Activated CD4-positive, alpha-beta memory T cell treated with anti-CD3 and anti-CD28 coated beads, Interleukin-2, amount 10 ng/mL, durations not matched to agents 7 days and 5 days (primary cell): ENCODE data around the gene BBX. TPM values are rescaled to one million over a fixed set of nuclear protein-coding genes. Genes with fewer than 3 reads are reported as not detected.

Experiments used
- CTCF ChIA-PET: fragments of 350-600 bp; sonication (Branson Sonifier 250); formaldehyde crosslinking; loops from one replicate; lab custom pipeline; 2021; ENCODE audit warnings: antibody characterized with exemption, inconsistent platforms; lab: Charles Lee
- POLR2A ChIA-PET: fragments of 350-600 bp; sonication (Branson Sonifier 250); formaldehyde crosslinking; loops from one replicate; lab custom pipeline; 2021; ENCODE audit warnings: antibody characterized with exemption; lab: Charles Lee
- DNase-seq: peaks from one replicate; pipeline ENCODE4 v3.0.0-alpha.2; 2020
- H3K27ac Mint-ChIP-seq: one replicate; pipeline ENCODE4 v1.8.0; 2021; ENCODE audit warnings: mild to moderate bottlenecking, mixed read lengths
- H3K27me3 Mint-ChIP-seq: one replicate; pipeline ENCODE4 v1.8.0; 2021; ENCODE audit warnings: mixed read lengths
- H3K36me3 Mint-ChIP-seq: one replicate; pipeline ENCODE4 v1.8.0; 2021; ENCODE audit warnings: low read depth, mixed read lengths
- H3K4me1 Mint-ChIP-seq: one replicate; pipeline ENCODE4 v1.8.0; 2021; ENCODE audit warnings: mixed read lengths
- H3K4me3 Mint-ChIP-seq: one replicate; pipeline ENCODE4 v1.8.0; 2021; ENCODE audit warnings: mild to moderate bottlenecking, mixed read lengths
- H3K9me3 Mint-ChIP-seq: one replicate; pipeline ENCODE4 v1.8.0; 2021; ENCODE audit warnings: mixed read lengths
- total RNA-seq, 2 experiments: library from RNA; stranded (reverse); gene quantifications; one replicate each; pipeline ENCODE4 v1.2.3, GENCODE V29; 2021

BBX gene
- total RNA-seq, 2 experiments from 2014 or later = 38.9 to 42.4 TPM

GRCh38 chr3:107757140-107757539 is 234.4 kb downstream of the BBX start:
- POLR2A ChIA-PET = no interaction called here
- H3K27me3 Mint-ChIP-seq = no peaks in the 10 kb centered on the region
- H3K4me1 Mint-ChIP-seq = no peaks in the 10 kb centered on the region
- no peak overlapping the region for H3K4me3 Mint-ChIP-seq
- no peak overlapping the region for H3K27ac Mint-ChIP-seq
- H3K36me3 Mint-ChIP-seq = peaks cover 8% of the 10 kb centered on the region
- CTCF ChIA-PET = no interaction called here
- H3K9me3 Mint-ChIP-seq = no peaks in the 10 kb centered on the region
- DNase-seq = no peak

GRCh38 chr3:107760144-107760543 is 237.4 kb downstream of the BBX start:
- ChIA-PET CTCF (no interaction called here), POLR2A (no interaction called here)
- no peak overlapping the region for H3K4me3 Mint-ChIP-seq
- peaks cover 8% of the 10 kb centered on the region for H3K36me3 Mint-ChIP-seq
- no peak overlapping the region for H3K27ac Mint-ChIP-seq
- H3K4me1 Mint-ChIP-seq = no peaks in the 10 kb centered on the region
- H3K27me3 Mint-ChIP-seq = no peaks in the 10 kb centered on the region
- DNase-seq = no peak
- no peaks in the 10 kb centered on the region for H3K9me3 Mint-ChIP-seq

GRCh38 chr3:107761391-107761790 is 238.6 kb downstream of the BBX start:
- CTCF ChIA-PET = no interaction called here
- peaks cover 8% of the 10 kb centered on the region for H3K36me3 Mint-ChIP-seq
- no peak for DNase-seq
- no peak overlapping the region for H3K4me3 Mint-ChIP-seq
- H3K27me3 Mint-ChIP-seq = no peaks in the 10 kb centered on the region
- no peaks in the 10 kb centered on the region for H3K4me1 Mint-ChIP-seq
- no peak overlapping the region for H3K27ac Mint-ChIP-seq
- POLR2A ChIA-PET = no interaction called here
- H3K9me3 Mint-ChIP-seq = peaks cover 2% of the 10 kb centered on the region

- ChIA-PET POLR2A (no interaction called here), CTCF (no interaction called here)
- Mint-ChIP-seq H3K9me3 (peaks cover 2% of the 10 kb centered on the region), H3K27ac (no peak overlapping the region), H3K36me3 (peaks cover 2% of the 10 kb centered on the region), H3K27me3 (no peaks in the 10 kb centered on the region), H3K4me1 (no peaks in the 10 kb centered on the region), H3K4me3 (no peak overlapping the region)
- no peak for DNase-seq
Measured at GRCh38 chr3:107765524-107765923, 242.8 kb downstream of the BBX start.

GRCh38 chr3:107767897-107768605 is 245.3 kb downstream of the BBX start:
- Mint-ChIP-seq H3K9me3 (peaks cover 2% of the 10 kb centered on the region), H3K4me1 (no peaks in the 10 kb centered on the region), H3K4me3 (no peak overlapping the region), H3K36me3 (peaks cover 5% of the 10 kb centered on the region), H3K27ac (no peak overlapping the region), H3K27me3 (no peaks in the 10 kb centered on the region)
- POLR2A ChIA-PET = no interaction called here
- DNase-seq = no peak
- CTCF ChIA-PET = no interaction called here

GRCh38 chr3:107769882-107770281 is 247.1 kb downstream of the BBX start:
- ChIA-PET CTCF (no interaction called here), POLR2A (no interaction called here)
- DNase-seq = no peak
- Mint-ChIP-seq H3K4me1 (no peaks in the 10 kb centered on the region), H3K36me3 (peaks cover 5% of the 10 kb centered on the region), H3K9me3 (peaks cover 2% of the 10 kb centered on the region), H3K27ac (no peak overlapping the region), H3K4me3 (no peak overlapping the region), H3K27me3 (no peaks in the 10 kb centered on the region)

- Mint-ChIP-seq H3K27me3 (no peaks in the 10 kb centered on the region), H3K36me3 (peaks cover 2% of the 10 kb centered on the region), H3K9me3 (no peaks in the 10 kb centered on the region), H3K4me1 (no peaks in the 10 kb centered on the region), H3K4me3 (no peak overlapping the region), H3K27ac (no peak overlapping the region)
- POLR2A ChIA-PET = no interaction called here
- no peak for DNase-seq
- CTCF ChIA-PET = no interaction called here
Measured at GRCh38 chr3:107772016-107772415, 249.3 kb downstream of the BBX start.

- peaks cover 9% of the 10 kb centered on the region for H3K36me3 Mint-ChIP-seq
- POLR2A ChIA-PET = no interaction called here
Measured at GRCh38 chr3:107775974-107776373, 253.2 kb downstream of the BBX start.

GRCh38 chr3:107781253-107781652 is 258.5 kb downstream of the BBX start:
- DNase-seq = no peak
- Mint-ChIP-seq H3K4me1 (no peaks in the 10 kb centered on the region), H3K4me3 (no peak overlapping the region), H3K27me3 (no peaks in the 10 kb centered on the region), H3K36me3 (peaks cover 23% of the 10 kb centered on the region), H3K27ac (no peak overlapping the region), H3K9me3 (no peaks in the 10 kb centered on the region)
- ChIA-PET POLR2A (no interaction called here), CTCF (no interaction called here)

More at GRCh38 chr3:107775974-107776373, 253.2 kb downstream of the BBX start:
- Mint-ChIP-seq H3K27me3 (no peaks in the 10 kb centered on the region), H3K4me3 (no peak overlapping the region), H3K9me3 (no peaks in the 10 kb centered on the region), H3K27ac (no peak overlapping the region), H3K4me1 (no peaks in the 10 kb centered on the region)
- CTCF ChIA-PET = no interaction called here
- DNase-seq = no peak

- H3K27ac Mint-ChIP-seq = no peak overlapping the region
- H3K9me3 Mint-ChIP-seq = no peaks in the 10 kb centered on the region
- no peaks in the 10 kb centered on the region for H3K27me3 Mint-ChIP-seq
- DNase-seq = no peak
- H3K4me1 Mint-ChIP-seq = no peaks in the 10 kb centered on the region
- peaks cover 23% of the 10 kb centered on the region for H3K36me3 Mint-ChIP-seq
- POLR2A ChIA-PET = no interaction called here
- no peak overlapping the region for H3K4me3 Mint-ChIP-seq
- CTCF ChIA-PET = no interaction called here
Measured at GRCh38 chr3:107782054-107782453, 259.3 kb downstream of the BBX start.

GRCh38 chr3:107790612-107791011 is 267.9 kb downstream of the BBX start:
- no peaks in the 10 kb centered on the region for H3K4me1 Mint-ChIP-seq

GRCh38 chr3:107791027-107791426 is 268.3 kb downstream of the BBX start:
- CTCF ChIA-PET = interaction anchor here (1.2 kb wide), 1 partner anchor 54 kb away, joined by 3 read pairs; no protein-coding TSS in a partner anchor
- Mint-ChIP-seq H3K27me3 (no peaks in the 10 kb centered on the region), H3K4me3 (no peak overlapping the region), H3K4me1 (no peaks in the 10 kb centered on the region), H3K9me3 (no peaks in the 10 kb centered on the region), H3K36me3 (peaks cover 20% of the 10 kb centered on the region), H3K27ac (no peak overlapping the region)
- POLR2A ChIA-PET = no interaction called here
- no peak for DNase-seq

More at GRCh38 chr3:107790612-107791011, 267.9 kb downstream of the BBX start:
- H3K27ac Mint-ChIP-seq = no peak overlapping the region
- ChIA-PET POLR2A (no interaction called here), CTCF (interaction anchor here (1.2 kb wide), 1 partner anchor 55 kb away, joined by 3 read pairs; no protein-coding TSS in a partner anchor)
- DNase-seq = no peak
- H3K36me3 Mint-ChIP-seq = peaks cover 20% of the 10 kb centered on the region
- H3K4me3 Mint-ChIP-seq = no peak overlapping the region
- no peaks in the 10 kb centered on the region for H3K27me3 Mint-ChIP-seq
- H3K9me3 Mint-ChIP-seq = no peaks in the 10 kb centered on the region

GRCh38 chr3:107791450-107791849 is 268.7 kb downstream of the BBX start:
- peaks cover 20% of the 10 kb centered on the region for H3K36me3 Mint-ChIP-seq
- no peak overlapping the region for H3K27ac Mint-ChIP-seq
- H3K27me3 Mint-ChIP-seq = no peaks in the 10 kb centered on the region
- no peaks in the 10 kb centered on the region for H3K9me3 Mint-ChIP-seq
- ChIA-PET CTCF (interaction anchor here (0.6 to 1.2 kb wide), 2 partner anchors 54 to 762 kb away, joined by 3 read pairs; no protein-coding TSS in a partner anchor), POLR2A (no interaction called here)
- no peak for DNase-seq
- no peak overlapping the region for H3K4me3 Mint-ChIP-seq
- H3K4me1 Mint-ChIP-seq = no peaks in the 10 kb centered on the region
